Heart left ventricle (tissue), 16 donors: ENCODE data around the gene TMSB15C. TPM values are rescaled to one million over a fixed set of nuclear protein-coding genes. Genes with fewer than 3 reads are reported as not detected.

Experiments used
- ATAC-seq, 4 donors: fragments of 200-7000 bp; cut with Tn5 transposase; one replicate each; pipeline ENCODE4 v1.9.1; 2020 to 2022; ENCODE audit warnings: moderate library complexity in 4 of 4, mild to moderate bottlenecking in 3 of 4, moderate number of reproducible peaks in 1 of 4
- DNase-seq, 5 donors: peaks; one replicate each; pipeline ENCODE4 v3.0.0-alpha.2; 2020
- H3K27ac ChIP-seq, 12 donors: fragments of 200-600 bp; sonication (generic) in 4 of 12; one replicate each; pipeline versions ENCODE4 v1.5.0 to v1.8.0; 2016 to 2022; ENCODE audit warnings: mild to moderate bottlenecking in 2 of 12
- H3K27me3 ChIP-seq, 9 donors: fragments of 200-600 bp; sonication (generic) in 2 of 9; one replicate each; pipeline versions ENCODE4 v1.5.1 to v1.8.0; 2016 to 2022; ENCODE audit warnings: mild to moderate bottlenecking in 3 of 9
- H3K36me3 ChIP-seq, 9 donors: fragments of 200-600 bp; sonication (generic) in 2 of 9; one replicate each; pipeline versions ENCODE4 v1.5.0 to v1.8.0; 2018 to 2022; ENCODE audit warnings: mild to moderate bottlenecking in 2 of 9
- H3K4me1 ChIP-seq, 12 donors: fragments of 200-600 bp; sonication (generic) in 4 of 12; one replicate each; pipeline versions ENCODE4 v1.5.0 to v1.8.0; 2016 to 2022; ENCODE audit warnings: mild to moderate bottlenecking in 3 of 12
- H3K4me3 ChIP-seq, 12 donors: fragments of 200-600 bp; sonication (generic) in 4 of 12; one replicate each; pipeline versions ENCODE4 v1.5.0 to v1.8.0; 2017 to 2022; ENCODE audit warnings: mild to moderate bottlenecking in 9 of 12, moderate library complexity in 4 of 12
- H3K9me3 ChIP-seq, 12 donors: fragments of 200-600 bp; sonication (generic) in 4 of 12; one replicate each; pipeline versions ENCODE4 v1.5.0 to v1.8.0; 2016 to 2022; ENCODE audit warnings: mild to moderate bottlenecking in 1 of 12
- POLR2A ChIP-seq, 2 donors: fragments of 450-650 bp; IDR thresholded peaks; one replicate each; pipeline ENCODE4 v1.6.1; 2017; ENCODE audit warnings: antibody characterized with exemption in 2 of 2, mild to moderate bottlenecking in 2 of 2, moderate library complexity in 2 of 2
- WGBS, 4 donors: extraction: QIAGEN DNeasy Blood & Tissue Kit in 2 of 4; methylation state at CpG; one replicate each; pipeline versions ENCODE4 v1.1.5 to v1.1.7; 2013 to 2018; 5-methylcytosine and 5-hydroxymethylcytosine counted together
- intact Hi-C, 10 donors: fragments of 100-400 bp; cut with DNase I; formaldehyde crosslinking; loops; one replicate each; pipeline versions ENCODE4 v1.11.1 to v1.14.2; 2022
- polyA plus RNA-seq, 2 donors: library from polyadenylated mRNA; stranded (reverse); fragments of 200-250 nt; gene quantifications; one replicate each; pipeline ENCODE4 v1.2.3, GENCODE V29; 2013
- total RNA-seq, 9 donors: library from RNA; depleted of rRNA in 2 of 9; stranded (reverse); fragments of >200 nt in 2 of 9; fragmentation: NEBNext Ultra II Directional in 3 of 9; extraction: Animal tissue kit (Norgen Biotek cat#: 25700) in 3 of 9; gene quantifications; one replicate each; pipeline versions ENCODE4 v1.1.0 to v1.2.4, GENCODE V29; 2016 to 2023
- TF ChIP-seq, protein P1 (sequence below), 12 donors: fragments of 200-600 bp; sonication (generic) in 4 of 12; IDR thresholded peaks; one replicate each; pipeline versions ENCODE4 v1.5.0 to v1.8.0; 2018 to 2022; ENCODE audit warnings: antibody characterized with exemption in 12 of 12, mild to moderate bottlenecking in 5 of 12
- donor health status: ischemic (EF 13 %, LVEDD 7.1; RV severe dilation, severe dysfunction).
- donor health status: healthy with polysubstance abuse.
- donor health status: DM: no; HTN: yes; CAD: no.
- donor health status: DM: no; HTN: no; CAD: no.
- donor health status: ischemic (EF 25% LVEDD 6.9; RV normal size, moderate dysfunction).
- donor health status: ischemic (EF 25% LVEDD 5.7; RV mildly dilated, moderate dysfunction).
- donor health status: healthy.
- donor health status: DM: yes; HTN: yes; CAD: no.
- donor health status: ischemic (EF 35%, LVEDD 5.7; RV mildly dilated, moderate dysfunction).
- donor health status: nonischemic (EF 11% LVEDD 7.7; RV severe dilation, severe dysfunction).
- donor health status: DM: yes; HTN: yes; CAD: no.
- donor health status: PGD.
- donor health status: ischemic (EF 29% LVEDD 5.4; RV normal size, mild dysfunction).
- donor health status: nonischemic (EF 23%, LVEDD 6.1; RV moderate dilation, normal function).

Gene TMSB15C
- total and polyA plus RNA-seq, 11 donors, result 0.08 to 0.54 (median 0.19) TPM; not detected in 4

GRCh38 chrX:104098151-104098808 is 22.2 kb upstream of the TMSB15C start:
- peak in 3 of 4 donors; percentile 39 to 57 (median 46) for ATAC-seq

GRCh38 chrX:104085919-104086318 is 9.9 kb upstream of the TMSB15C start:
- no peaks in the 10 kb centered on the region for H3K4me1 ChIP-seq
- no peaks in the 10 kb centered on the region for H3K9me3 ChIP-seq

More at GRCh38 chrX:104098151-104098808, 22.2 kb upstream of the TMSB15C start:
- Histone ChIP-seq H3K27me3 (peaks cover 0 to 45% (median 0%) of the 10 kb centered on the region in 9 donors), H3K36me3 (no peaks in the 10 kb centered on the region), H3K27ac (no peak overlapping the region), H3K4me3 (no peak overlapping the region), H3K9me3 (no peaks in the 10 kb centered on the region), H3K4me1 (no peaks in the 10 kb centered on the region)
- TF ChIP-seq, protein P1, sequence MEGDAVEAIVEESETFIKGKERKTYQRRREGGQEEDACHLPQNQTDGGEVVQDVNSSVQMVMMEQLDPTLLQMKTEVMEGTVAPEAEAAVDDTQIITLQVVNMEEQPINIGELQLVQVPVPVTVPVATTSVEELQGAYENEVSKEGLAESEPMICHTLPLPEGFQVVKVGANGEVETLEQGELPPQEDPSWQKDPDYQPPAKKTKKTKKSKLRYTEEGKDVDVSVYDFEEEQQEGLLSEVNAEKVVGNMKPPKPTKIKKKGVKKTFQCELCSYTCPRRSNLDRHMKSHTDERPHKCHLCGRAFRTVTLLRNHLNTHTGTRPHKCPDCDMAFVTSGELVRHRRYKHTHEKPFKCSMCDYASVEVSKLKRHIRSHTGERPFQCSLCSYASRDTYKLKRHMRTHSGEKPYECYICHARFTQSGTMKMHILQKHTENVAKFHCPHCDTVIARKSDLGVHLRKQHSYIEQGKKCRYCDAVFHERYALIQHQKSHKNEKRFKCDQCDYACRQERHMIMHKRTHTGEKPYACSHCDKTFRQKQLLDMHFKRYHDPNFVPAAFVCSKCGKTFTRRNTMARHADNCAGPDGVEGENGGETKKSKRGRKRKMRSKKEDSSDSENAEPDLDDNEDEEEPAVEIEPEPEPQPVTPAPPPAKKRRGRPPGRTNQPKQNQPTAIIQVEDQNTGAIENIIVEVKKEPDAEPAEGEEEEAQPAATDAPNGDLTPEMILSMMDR (IDR thresholded peaks at IDR 0.05), result peak; percentile 41 to 72 (median 58)
- TF ChIP-seq POLR2A (IDR thresholded peaks at IDR 0.05), result no peak
- 0 to 2% (median 1%) methylated on average over 4 of the region's 4 CpGs for WGBS, 4 donors
- intact Hi-C loops, result loop anchor here in 5 of 10 donors (1.0 to 2.0 kb wide), 3 partner anchors 37 to 39 kb away; no protein-coding TSS in a partner anchor
- peak in 2 of 5 donors; percentile 33 to 35 for DNase-seq

DNA sequence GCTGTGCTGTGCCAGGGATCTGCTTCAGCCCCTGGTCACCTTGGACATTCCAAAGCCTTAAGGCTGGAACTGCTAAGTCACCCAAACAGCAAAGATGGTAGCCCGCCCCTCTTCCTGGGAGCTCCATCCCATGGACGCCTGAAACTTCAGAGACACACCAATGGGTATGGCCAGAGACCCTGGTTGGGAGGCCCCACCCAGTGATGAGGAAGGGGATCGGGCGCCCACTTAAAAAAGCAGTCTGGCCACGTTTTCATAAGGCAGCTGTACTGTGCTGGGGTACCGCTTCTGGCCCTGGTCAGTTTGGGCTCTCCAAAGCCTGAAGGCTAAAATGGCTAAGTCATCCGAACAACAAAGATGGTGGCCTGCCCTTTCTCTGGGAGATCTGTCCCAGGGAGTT is 9.4 kb upstream of the TMSB15C start:
- TF ChIP-seq, protein P1 (IDR thresholded peaks at IDR 0.05), result no peak
- TF ChIP-seq POLR2A (IDR thresholded peaks at IDR 0.05), result no peak
- no peak overlapping the region for H3K27ac ChIP-seq
- no peaks in the 10 kb centered on the region for H3K36me3 ChIP-seq
- ATAC-seq, result no peak
- H3K4me1 ChIP-seq, result no peaks in the 10 kb centered on the region
- DNase-seq, result no peak
- no peaks in the 10 kb centered on the region for H3K9me3 ChIP-seq
- H3K4me3 ChIP-seq, result no peak overlapping the region
- 90 to 100% (median 92%) methylated on average over 2 to 7 of the region's 7 CpGs for WGBS, 4 donors
- intact Hi-C loops, result no loop called here
- peaks cover 0 to 17% (median 0%) of the 10 kb centered on the region in 9 donors for H3K27me3 ChIP-seq

More at GRCh38 chrX:104085919-104086318, 9.9 kb upstream of the TMSB15C start:
- intact Hi-C loops, result no loop called here
- no peak for TF ChIP-seq POLR2A (IDR thresholded peaks at IDR 0.05)
- TF ChIP-seq, protein P1 (IDR thresholded peaks at IDR 0.05), result no peak
- Histone ChIP-seq H3K36me3 (no peaks in the 10 kb centered on the region), H3K27ac (no peak overlapping the region), H3K4me3 (no peak overlapping the region), H3K27me3 (peaks cover 0 to 19% (median 0%) of the 10 kb centered on the region in 9 donors)
- 76 to 84% (median 79%) methylated on average over 4 to 7 of the region's 7 CpGs for WGBS, 4 donors
- ATAC-seq (no peak), DNase-seq (no peak)

DNA sequence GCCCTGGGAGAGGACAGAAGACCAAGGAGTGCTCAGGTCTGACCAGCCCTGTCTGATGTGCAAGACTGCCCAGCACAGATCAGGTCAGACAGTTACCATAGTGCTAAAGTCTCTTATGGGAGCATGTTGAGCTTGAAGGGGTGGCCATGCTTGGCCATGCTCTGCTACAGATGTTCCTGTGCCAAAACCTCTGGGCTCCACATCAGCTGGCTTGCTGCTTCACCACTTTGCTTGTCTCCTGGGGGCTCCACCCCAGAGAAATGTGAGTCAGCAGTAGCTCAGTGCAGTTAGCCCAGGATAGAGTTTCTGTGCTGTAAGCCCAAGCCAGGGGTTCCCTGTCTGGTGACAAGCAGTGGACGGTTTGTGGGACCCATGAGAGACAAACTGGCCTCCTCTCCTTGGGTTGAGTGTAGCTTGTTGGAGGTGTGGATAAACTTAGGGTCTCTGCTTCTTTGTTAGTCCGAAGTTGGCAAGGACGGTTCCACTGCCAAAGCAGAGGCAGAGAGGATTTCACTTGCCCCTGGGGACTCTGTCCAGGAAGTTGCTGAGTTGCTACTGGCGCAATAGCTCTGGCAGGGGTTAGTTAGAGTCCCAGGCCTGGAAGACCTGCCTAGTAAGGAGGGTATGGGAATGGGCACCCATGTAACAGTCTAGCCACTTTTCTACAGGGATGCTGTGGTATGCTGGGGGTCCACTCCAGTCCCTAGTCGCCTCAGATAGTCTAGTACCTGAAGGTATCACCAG is 8.7 kb upstream of the TMSB15C start:
- no peak overlapping the region for H3K27ac ChIP-seq
- intact Hi-C loops, result no loop called here
- ATAC-seq, result no peak
- H3K27me3 ChIP-seq, result peaks cover 0 to 17% (median 0%) of the 10 kb centered on the region in 9 donors
- TF ChIP-seq, protein P1 (IDR thresholded peaks at IDR 0.05), result no peak
- no peak for TF ChIP-seq POLR2A (IDR thresholded peaks at IDR 0.05)
- no peaks in the 10 kb centered on the region for H3K9me3 ChIP-seq
- H3K4me3 ChIP-seq, result no peak overlapping the region
- 53 to 63% (median 57%) methylated on average over 5 of the region's 5 CpGs for WGBS, 4 donors
- no peak for DNase-seq
- H3K4me1 ChIP-seq, result no peaks in the 10 kb centered on the region
- H3K36me3 ChIP-seq, result no peaks in the 10 kb centered on the region
